Measurements from ENCODE around the gene ZDHHC20. TPM values are rescaled to one million over a fixed set of nuclear protein-coding genes. Genes with fewer than 3 reads are reported as not detected.
A peak's percentile ranks its signal among the peaks of the same experiment; 100 is the strongest.

Gene ZDHHC20
- total and polyA plus RNA-seq, 10 of the 15 experiments (the other 5 are each of a cell fraction or from before 2014, with no cell fraction given) = 8.6 to 57.8 (median 41.7) TPM

DNA sequence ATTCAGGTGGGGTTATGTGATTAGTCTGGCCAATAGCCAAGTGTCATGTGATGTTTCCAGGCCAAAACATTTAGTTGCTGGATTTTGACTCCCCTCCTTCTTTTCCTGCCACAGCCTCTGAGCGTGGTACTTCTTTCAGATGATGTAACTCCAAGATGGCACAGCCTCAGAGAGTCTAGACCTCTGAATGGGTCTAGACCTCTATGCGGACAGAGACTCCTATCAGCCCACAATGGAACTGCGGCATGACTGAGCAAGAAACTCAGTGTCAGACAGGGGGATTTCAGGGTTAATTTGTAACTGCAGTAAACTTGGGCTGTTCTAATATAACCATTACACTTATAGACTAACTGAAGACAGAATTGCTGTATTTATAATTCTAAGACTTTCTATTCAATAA lies 42.6 kb upstream of the ZDHHC20 start:
- Histone ChIP-seq H2AFZ (ENCODE audit: control insufficient read depth, low read depth, low read length) (no peak overlapping the region), H3K79me2 (ENCODE audit: control insufficient read depth, insufficient read depth, low read length) (no peaks in the 10 kb centered on the region), H3K4me3 (no peak overlapping the region), H3K9me3 (replicated peaks; ENCODE audit: control insufficient read depth, insufficient read depth, low read length) (no peaks in the 10 kb centered on the region), H3K36me3 (ENCODE audit: control insufficient read depth in 2 of 2, insufficient read depth in 2 of 2, low read length in 1 of 2) (peaks cover 0 to 7% of the 10 kb centered on the region in 2 experiments; a peak in 2 of 4 replicates), H4K20me1 (ENCODE audit: control insufficient read depth, insufficient read depth) (no peaks in the 10 kb centered on the region), H3K27me3 (replicated peaks in 1 of 2; ENCODE audit: control insufficient read depth in 2 of 2, insufficient read depth in 2 of 2, low read length in 1 of 2) (no peaks in the 10 kb centered on the region), H3K27ac (ENCODE audit: control insufficient read depth, insufficient read depth) (no peak overlapping the region), H3K4me2 (ENCODE audit: control insufficient read depth, insufficient read depth) (no peak overlapping the region), H3K9ac (ENCODE audit: control insufficient read depth, insufficient read depth, low read length) (no peak overlapping the region), H3K4me1 (ENCODE audit: control insufficient read depth, insufficient read depth, low read length) (no peaks in the 10 kb centered on the region)
- TF ChIP-seq ZSCAN29 (IDR thresholded peaks at IDR 0.05) = no peak
- TF ChIP-seq, protein P1, sequence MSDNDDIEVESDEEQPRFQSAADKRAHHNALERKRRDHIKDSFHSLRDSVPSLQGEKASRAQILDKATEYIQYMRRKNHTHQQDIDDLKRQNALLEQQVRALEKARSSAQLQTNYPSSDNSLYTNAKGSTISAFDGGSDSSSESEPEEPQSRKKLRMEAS (IDR thresholded peaks at IDR 0.05; ENCODE audit: low read depth, low read length) = no peak
- no peak for TF ChIP-seq MYC (IDR thresholded peaks at IDR 0.05; ENCODE audit: insufficient read depth, insufficient read length, insufficient replicate concordance, low read length, severe bottlenecking)
- no peak for TF ChIP-seq SREBF1 (IDR thresholded peaks at IDR 0.05; ENCODE audit: low read length)
- TF ChIP-seq, protein P2, sequence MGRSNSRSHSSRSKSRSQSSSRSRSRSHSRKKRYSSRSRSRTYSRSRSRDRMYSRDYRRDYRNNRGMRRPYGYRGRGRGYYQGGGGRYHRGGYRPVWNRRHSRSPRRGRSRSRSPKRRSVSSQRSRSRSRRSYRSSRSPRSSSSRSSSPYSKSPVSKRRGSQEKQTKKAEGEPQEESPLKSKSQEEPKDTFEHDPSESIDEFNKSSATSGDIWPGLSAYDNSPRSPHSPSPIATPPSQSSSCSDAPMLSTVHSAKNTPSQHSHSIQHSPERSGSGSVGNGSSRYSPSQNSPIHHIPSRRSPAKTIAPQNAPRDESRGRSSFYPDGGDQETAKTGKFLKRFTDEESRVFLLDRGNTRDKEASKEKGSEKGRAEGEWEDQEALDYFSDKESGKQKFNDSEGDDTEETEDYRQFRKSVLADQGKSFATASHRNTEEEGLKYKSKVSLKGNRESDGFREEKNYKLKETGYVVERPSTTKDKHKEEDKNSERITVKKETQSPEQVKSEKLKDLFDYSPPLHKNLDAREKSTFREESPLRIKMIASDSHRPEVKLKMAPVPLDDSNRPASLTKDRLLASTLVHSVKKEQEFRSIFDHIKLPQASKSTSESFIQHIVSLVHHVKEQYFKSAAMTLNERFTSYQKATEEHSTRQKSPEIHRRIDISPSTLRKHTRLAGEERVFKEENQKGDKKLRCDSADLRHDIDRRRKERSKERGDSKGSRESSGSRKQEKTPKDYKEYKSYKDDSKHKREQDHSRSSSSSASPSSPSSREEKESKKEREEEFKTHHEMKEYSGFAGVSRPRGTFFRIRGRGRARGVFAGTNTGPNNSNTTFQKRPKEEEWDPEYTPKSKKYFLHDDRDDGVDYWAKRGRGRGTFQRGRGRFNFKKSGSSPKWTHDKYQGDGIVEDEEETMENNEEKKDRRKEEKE (IDR thresholded peaks at IDR 0.05) = no peak
- TF ChIP-seq PAX5 (IDR thresholded peaks at IDR 0.05; ENCODE audit: borderline replicate concordance, low read depth, low read length) = no peak
- TF ChIP-seq MEF2A (IDR thresholded peaks at IDR 0.05; ENCODE audit: insufficient read depth, low read depth, low read length) = no peak
- TF ChIP-seq ZNF217 (IDR thresholded peaks at IDR 0.05) = no peak
- TF ChIP-seq POLR2AphosphoS5 (IDR thresholded peaks at IDR 0.05; ENCODE audit: low read length) = no peak
- TF ChIP-seq, protein P3, sequence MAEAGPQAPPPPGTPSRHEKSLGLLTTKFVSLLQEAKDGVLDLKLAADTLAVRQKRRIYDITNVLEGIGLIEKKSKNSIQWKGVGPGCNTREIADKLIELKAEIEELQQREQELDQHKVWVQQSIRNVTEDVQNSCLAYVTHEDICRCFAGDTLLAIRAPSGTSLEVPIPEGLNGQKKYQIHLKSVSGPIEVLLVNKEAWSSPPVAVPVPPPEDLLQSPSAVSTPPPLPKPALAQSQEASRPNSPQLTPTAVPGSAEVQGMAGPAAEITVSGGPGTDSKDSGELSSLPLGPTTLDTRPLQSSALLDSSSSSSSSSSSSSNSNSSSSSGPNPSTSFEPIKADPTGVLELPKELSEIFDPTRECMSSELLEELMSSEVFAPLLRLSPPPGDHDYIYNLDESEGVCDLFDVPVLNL (IDR thresholded peaks at IDR 0.05; ENCODE audit: low read depth, low read length) = no peak
- no peak for TF ChIP-seq POU2F2 (IDR thresholded peaks at IDR 0.05; ENCODE audit: borderline replicate concordance, low read depth, low read length)
- no peak for TF ChIP-seq CBX3 (IDR thresholded peaks at IDR 0.05; ENCODE audit: borderline replicate concordance, low read depth)
- TSS peak; percentile 41 for BruUV-seq (replicated peaks)
- DNase-seq (ENCODE audit: low read depth, low spot score) = no peak
- peak; percentile 48 for ATAC-seq
- FAIRE-seq = no peak
- WGBS (ENCODE audit: insufficient coverage, insufficient replicate concordance, low lambda C conversion rate, missing lambda C conversion rate) = 93% methylated on average over 3 of the region's 3 CpGs
- POLR2A ChIA-PET = no interaction called here
- SMC1A ChIA-PET (ENCODE audit: uncharacterized antibody, unreplicated experiment) = no interaction called here
- RAD21 ChIA-PET (ENCODE audit: unreplicated experiment) = no interaction called here
- intact Hi-C loops (cut with micrococcal nuclease; ENCODE audit: unreplicated experiment) = no loop called here
- CTCF ChIA-PET = no interaction called here
- in situ Hi-C loops (cut with MboI) = no loop called here
